ENCODE measurements around the gene DESI2.
A peak's percentile ranks its signal among the peaks of the same experiment; 100 is the strongest.
"Not testable (repeated sequence)": the region's sequence is repeated elsewhere in the genome, so short reads cannot be mapped to it uniquely, and the experiment has no call there.

Gene DESI2

GRCh38 chr1:244709476-244710368 is 56.8 kb downstream of the DESI2 start:
- DNase-seq: no peak

- DNase-seq: no peak
Observed at GRCh38 chr1:244710474-244711062, 57.6 kb downstream of the DESI2 start.

- no peak for DNase-seq
Observed at GRCh38 chr1:244712669-244713068, 59.7 kb downstream of the DESI2 start.

GRCh38 chr1:244713332-244713731 is 60.4 kb downstream of the DESI2 start:
- DNase-seq: no peak

- no peak for DNase-seq
Observed at GRCh38 chr1:244727871-244728474, 75.0 kb downstream of the DESI2 start.

GRCh38 chr1:244730153-244730933 is 77.4 kb downstream of the DESI2 start:
- DNase-seq: peak; percentile 57

GRCh38 chr1:244730934-244731434 is 78.1 kb downstream of the DESI2 start:
- peak; percentile 9 for DNase-seq

- no peak for DNase-seq
Observed at GRCh38 chr1:244731651-244732050, 78.7 kb downstream of the DESI2 start.

- DNase-seq: no peak
Observed at GRCh38 chr1:244732851-244733450, 80.0 kb downstream of the DESI2 start.

- no peak for DNase-seq
Observed at GRCh38 chr1:244735404-244735803, 82.5 kb downstream of the DESI2 start.

- no peak for DNase-seq
Observed at GRCh38 chr1:244735876-244736561, 83.1 kb downstream of the DESI2 start.

GRCh38 chr1:244739140-244739539 is 86.2 kb downstream of the DESI2 start:
- not testable (repeated sequence) for DNase-seq

GRCh38 chr1:244740027-244740617 is 87.2 kb downstream of the DESI2 start:
- DNase-seq: not testable (repeated sequence)

GRCh38 chr1:244741692-244742091 is 88.8 kb downstream of the DESI2 start:
- DNase-seq: no peak

- no peak for DNase-seq
Observed at GRCh38 chr1:244749230-244750016, 96.5 kb downstream of the DESI2 start.

GRCh38 chr1:244751271-244751895 is 98.5 kb downstream of the DESI2 start:
- no peak for DNase-seq

GRCh38 chr1:244755673-244756072 is 102.7 kb downstream of the DESI2 start:
- no peak for DNase-seq

- DNase-seq: peak; percentile 71
Observed at GRCh38 chr1:244757091-244757939, 104.4 kb downstream of the DESI2 start.

All from fibroblast of upper back skin (primary cell).